GM19463 (cell line): ENCODE results near the gene TBX15.

Source experiments
- ATAC-seq: cut with Tn5 transposase; IDR thresholded peaks from one replicate; pipeline ENCODE4 v1.9.1; 2021; ENCODE audit warnings: mild to moderate bottlenecking, moderate library complexity; ENCODE audit not compliant: unreplicated experiment

TBX15 gene

DNA sequence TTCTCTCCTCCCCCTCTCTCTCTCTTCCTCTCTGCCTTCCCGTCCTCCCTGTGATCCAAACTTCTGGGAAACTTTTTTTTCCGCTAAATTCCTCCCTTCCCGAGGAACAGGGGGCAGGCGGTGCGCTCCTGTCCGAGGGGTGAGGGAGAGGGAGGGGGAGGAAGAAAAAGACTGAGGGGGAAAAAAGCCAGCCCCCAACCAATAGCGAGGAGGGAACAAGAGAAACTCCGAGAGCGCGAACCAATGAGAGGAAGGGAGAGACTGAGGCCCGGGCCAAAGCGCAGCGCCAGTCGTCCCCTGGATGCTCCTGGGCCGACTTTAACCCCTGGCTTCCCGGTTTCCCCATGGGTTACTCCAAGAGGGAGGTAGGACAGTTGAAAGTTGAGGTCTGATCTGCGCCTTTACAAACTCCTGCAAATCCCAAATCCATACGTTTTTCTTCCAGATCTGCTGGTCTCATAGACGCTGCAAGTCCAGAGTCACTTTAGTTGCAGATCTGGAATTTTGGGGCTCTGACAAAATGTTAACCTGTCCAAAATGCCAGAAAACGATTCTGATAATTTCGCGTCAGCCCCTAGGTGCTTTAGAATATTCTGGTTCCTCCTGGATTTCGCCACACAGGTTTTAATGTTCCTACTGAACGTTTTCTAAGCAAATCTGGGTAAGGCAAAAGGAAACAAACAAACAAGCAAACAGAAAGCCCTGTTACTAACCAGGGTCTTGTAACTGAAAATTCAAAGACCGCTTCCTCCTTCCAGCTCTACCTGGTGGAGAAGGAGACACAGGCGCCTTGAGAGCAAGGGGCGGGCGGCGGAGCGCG is at the start of gene TBX15:
Gene TBX15, minus strand, starts transcription at position 158 of the 820 bp plus-strand sequence. CDS start 548 bp downstream, outside the sequence.
- no peak for ATAC-seq

DNA sequence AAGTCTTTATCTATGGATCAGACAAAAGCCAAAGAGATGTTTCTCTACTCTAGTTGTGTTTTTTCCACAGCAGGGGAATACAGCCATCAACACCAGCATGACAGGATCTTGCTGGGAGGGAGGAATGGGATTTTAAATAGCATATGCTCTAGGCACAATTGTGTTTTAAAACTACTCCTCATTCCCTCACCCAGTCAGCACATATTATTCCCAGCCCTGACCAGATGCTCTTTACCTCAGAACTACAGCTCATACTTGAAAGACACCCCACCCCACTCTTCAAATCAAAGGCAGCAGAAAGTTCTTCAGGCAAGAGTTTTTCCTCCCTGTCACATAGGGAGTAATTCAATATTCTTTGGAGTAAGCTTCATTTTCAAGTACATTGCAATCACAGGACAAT is 46.2 kb upstream of the TBX15 start:
- no peak for ATAC-seq

DNA sequence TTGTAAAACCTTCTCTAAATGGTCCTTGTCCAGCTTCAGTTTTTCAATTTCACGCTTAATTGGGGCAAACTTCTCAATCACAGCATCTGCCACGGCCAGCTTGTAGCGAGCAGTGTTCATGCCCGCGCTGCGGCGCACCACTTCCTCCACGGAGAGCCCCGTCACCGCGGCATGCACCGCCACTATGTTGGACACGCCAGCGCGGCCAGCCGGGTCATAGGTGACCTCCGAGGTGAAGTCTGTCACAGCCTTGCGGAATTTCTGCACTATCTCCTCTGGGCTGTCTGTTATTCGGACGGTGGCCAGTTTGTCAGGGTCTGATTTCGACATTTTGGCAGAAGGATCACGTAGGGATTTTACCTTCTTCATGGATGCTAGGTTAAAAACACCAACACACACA is 44.8 kb upstream of the TBX15 start:
- ATAC-seq: no peak

DNA sequence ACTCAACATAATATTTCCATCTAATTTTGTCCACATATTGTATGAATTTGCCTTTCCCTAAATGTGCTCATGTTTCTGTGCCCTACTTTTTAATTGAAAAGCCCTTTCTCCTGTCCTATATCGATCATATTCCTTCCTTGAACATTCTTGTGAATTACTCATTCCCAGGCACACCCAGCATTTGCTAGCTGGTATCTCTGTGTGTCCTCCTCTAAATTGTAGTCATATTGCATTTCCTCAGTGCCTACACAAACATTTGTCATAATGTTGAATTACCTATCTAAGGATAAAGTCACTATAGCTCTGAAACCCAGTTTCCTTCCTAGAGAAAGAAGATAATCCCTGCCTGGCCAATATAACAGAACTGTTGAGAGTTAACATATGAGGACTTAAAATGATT is 39.6 kb upstream of the TBX15 start:
- ATAC-seq: no peak

DNA sequence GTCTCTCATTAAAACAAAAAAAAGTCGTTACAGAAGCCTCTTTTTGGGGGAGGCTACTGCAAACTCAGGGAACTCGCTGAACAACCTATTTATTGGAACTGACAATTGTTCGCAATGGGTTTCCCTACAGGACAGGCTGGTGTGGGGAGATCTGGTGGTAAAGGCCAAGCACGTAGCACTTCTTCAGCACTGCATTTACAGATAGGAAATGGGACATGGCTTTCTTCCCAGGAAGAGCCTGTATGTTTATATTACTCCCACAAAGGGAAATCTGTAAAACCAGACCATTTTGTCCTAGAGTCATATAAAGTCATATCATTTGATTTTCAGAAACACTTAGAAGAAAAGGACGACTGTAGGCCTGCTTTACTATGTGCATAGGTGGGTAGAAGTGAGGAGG is 38.8 kb upstream of the TBX15 start:
- ATAC-seq: no peak

DNA sequence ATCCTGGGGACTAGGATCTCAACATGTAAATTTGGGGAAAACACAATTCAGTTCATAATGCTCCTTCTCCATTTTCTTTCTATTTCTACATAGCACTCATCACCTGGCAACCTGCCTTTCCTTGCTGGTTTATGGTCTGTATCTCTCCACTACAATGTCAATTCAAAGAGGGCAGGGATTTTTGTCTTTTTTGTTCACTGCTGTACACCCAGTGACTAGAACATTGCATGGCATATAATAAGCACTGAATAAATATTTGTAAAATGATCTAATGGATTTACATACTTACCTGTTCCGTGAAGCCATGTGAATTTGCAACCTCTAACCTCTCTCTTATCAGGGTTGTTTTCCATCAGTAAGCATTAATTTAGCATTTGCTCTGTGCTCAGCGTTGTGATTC is 27.4 kb upstream of the TBX15 start:
- ATAC-seq: no peak

DNA sequence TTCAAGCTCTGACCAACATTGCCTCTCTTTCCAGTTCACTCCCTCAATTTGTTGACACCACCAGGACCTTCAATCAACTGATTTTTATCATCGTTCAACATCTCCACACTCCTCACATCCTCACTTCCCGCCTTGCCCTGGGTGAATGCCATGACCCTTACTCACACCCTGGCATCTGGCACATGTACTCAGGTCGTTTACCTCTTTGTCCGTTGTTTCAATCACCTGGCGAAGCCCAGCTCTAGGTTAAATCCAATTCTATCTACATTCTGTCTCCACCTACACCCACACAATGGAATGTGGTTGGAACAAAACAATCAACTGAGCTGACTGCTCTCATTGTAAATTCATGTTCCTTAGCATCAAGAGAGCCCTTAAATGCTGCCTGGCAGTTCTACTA is 24.2 kb upstream of the TBX15 start:
- ATAC-seq: no peak

DNA sequence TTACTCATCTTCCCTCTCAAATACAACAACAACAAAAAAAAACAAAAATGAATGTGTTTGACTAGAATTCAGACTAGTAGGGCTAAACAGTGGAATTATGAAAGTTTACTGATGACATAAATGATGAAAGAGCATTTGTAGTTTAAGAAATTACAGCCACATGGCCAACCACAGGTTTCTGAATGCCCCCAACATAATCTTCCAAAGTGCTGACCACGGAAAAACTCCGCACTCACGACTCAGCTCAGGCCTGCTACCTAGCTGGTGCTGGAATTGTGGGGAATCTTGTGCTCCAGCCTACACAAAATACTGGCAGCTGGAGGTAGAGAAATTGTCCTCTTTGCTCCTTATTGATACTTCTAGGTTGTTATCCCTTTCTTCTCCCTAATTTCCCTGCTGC is 23.6 kb upstream of the TBX15 start:
- ATAC-seq: no peak

DNA sequence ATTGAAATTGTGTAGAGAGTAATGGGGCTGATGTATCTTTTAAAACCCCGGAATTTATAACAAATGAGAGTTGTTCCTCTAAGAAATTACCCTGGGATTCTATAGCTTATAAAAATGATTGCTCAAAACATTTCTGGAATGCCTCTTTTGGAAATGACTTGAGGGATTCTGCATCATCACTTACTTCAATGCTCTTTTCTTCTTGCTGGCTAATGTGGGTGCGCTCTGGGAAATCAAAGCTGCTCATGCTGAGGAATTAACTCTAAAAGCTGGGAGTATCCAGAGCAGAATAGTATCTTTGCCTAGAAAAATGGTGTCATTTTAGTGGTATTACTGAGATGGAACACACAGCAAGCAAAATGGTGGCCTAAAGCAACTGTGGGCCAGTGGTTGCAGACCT is 23.0 kb upstream of the TBX15 start:
- no peak for ATAC-seq

DNA sequence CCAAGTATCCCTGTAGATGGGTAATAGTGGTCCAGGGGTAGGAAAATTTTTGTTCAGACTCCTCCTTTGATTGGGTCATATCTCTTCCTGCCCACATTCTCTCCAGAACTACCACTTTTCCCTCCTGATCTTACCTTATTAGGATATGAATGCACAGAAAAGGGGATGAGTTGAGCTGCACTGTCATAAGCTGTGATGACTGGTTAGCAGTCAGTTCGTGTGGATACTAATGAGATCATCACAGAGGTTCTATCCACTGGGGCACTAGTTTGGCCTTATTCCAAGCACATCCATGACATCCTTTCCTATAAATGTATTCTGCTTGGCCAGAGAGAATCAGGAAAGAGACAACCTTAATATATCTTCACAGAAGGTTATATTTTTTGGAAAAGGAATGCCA is 22.1 kb upstream of the TBX15 start:
- no peak for ATAC-seq

DNA sequence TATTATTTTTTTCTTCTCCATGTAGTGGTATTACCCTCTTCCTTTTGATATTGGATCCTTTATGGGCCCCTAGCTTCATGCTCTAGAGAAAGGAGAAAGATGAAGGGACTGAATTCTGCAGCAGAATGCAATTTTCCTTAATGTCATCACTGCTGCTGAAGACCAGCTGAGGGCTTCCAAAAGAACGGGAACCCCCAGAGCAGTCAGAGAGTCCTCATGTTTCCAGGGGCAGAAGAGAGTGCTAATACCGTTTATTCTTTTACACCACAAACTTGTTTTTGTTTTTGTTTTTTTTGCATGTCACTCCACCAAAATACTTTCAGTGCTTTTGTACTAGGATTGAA is 21.1 kb upstream of the TBX15 start:
- no peak for ATAC-seq

DNA sequence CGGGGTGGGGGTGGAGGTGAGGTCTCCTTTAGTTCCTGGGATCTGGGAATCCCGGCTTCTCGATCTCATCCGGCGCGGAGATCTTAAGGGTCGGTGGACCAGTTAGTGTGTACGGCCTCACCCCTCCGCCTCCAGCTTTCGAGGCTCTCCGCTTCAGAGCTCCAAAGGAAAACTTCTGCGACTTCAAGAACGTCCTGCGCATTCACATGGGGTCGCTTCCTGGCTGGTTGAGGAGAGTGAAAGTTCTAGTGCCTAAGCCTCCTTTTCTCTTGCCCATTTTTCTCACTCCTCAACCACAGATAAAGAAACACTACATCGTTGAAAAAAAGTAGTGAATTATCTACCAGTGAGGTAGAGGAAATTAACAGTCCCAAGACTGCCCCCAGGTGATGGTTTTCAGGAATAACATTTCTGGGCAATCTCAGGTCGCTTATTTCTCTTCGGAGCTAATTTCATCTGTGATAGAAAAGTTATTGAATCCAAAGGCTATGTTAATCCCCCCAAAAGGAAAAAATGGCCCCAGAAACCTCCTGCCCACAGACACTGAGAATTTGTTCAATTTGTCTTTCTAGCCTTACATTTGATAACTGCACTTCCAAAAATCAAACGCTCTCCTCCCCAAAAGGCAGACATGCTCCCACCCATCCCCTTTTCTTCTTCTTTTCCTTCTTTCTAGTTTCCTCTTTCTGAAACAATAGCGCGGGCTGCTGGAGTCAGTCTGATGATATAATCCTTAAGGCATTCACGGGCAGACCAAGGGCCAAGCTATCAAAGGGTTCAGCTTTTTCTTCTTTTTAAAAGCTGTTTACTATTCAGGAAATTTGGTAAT is 20.6 kb upstream of the TBX15 start:
- peak; percentile 37 for ATAC-seq

DNA sequence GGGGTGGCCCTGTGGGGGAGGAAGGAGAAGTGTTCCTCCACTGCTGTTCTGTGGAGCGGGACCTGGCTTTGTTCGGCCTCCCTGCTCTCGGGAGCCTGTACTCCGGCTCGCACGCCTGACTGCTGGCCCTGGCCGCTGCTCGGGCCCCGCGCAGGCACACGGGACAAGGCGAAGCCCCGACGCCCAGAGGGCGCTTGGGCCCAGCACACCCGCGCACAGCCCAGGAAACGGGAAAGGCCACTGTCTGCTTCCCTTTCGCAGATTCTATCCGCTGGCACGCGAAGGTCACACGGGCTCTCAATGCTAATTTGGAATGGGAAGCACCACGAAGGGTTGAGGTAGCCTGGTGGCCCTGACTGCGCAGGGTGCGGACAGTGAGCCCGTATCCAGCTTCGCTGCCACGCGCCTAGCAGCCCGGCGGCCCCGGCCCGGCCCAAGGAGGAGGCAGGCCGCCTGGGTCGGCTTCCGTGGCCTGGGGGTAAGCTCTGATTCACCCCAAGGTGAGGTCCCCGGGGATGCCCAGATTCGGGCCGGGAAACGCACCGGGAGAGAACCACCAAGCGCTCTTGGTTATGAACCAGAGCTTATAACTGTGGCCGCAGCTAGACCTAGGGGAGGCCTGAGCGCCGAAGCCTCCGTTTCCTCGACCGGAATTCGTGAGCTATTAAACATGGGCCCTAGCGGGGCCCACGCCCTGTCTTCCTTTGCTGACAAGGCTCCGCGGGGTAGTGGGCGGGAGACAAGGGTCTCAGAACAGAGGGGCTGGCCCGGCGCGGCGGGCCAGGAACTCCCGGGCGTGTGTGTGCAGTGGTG is 19.7 kb upstream of the TBX15 start:
- ATAC-seq: peak; percentile 25

DNA sequence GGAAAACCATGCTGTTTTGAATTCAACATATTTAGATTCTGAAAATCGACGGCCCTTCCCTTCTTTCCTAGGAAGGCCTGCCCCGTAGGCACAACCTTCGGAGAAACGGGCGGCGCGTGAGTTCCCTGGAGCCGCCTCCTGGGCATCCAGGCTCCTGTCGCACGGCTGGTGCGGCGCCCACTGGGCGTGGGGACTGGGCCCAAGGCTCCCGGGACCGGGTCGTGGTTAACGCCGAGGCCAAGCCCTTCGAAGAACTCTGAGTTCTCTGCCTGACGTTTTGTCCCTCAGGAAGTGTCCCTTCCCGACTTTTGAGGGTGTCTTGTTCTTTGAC is 19.2 kb upstream of the TBX15 start:
- no peak for ATAC-seq

DNA sequence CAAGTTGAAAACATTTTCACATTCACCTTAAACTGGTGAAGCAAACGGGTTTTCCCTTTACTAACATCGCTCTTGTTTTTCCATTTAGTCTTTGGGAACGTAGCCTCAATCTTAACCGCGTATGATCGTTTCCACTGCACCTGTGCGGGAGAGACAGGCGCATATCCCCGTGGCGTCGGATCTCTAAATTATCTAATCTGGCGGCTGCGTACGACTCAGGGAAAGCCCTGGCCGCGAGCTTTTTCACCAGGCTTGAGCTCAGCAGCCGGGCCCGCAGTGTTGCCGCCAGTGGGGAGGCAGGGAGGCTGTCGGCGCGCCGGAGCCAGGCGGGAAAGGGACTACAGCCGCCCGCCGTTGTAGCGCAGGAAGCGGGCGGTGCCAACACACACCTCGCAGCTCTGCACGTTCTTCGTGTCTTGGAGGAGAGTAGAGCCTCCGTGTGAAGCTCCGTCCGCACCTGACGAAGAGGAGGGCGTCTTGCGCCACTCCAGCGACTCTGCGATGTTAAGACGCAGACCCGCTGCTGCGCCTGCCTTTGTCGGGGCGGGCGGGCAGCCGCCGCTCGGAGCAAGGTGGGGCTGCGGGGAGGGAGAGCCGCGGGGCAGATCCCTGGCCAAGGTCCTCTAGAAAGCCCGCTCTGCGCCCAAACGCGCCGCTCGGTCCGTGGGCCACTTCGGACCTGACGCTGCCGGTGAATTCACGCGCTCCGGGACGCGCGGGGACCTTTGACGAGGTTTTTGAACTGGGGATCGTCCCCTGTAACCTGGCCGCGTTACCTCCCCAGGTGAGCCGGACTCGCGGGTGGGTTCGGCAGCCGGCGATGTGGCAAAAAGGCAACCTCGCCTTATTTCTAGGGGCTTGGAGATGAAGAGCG is 18.5 kb upstream of the TBX15 start:
- no peak for ATAC-seq

DNA sequence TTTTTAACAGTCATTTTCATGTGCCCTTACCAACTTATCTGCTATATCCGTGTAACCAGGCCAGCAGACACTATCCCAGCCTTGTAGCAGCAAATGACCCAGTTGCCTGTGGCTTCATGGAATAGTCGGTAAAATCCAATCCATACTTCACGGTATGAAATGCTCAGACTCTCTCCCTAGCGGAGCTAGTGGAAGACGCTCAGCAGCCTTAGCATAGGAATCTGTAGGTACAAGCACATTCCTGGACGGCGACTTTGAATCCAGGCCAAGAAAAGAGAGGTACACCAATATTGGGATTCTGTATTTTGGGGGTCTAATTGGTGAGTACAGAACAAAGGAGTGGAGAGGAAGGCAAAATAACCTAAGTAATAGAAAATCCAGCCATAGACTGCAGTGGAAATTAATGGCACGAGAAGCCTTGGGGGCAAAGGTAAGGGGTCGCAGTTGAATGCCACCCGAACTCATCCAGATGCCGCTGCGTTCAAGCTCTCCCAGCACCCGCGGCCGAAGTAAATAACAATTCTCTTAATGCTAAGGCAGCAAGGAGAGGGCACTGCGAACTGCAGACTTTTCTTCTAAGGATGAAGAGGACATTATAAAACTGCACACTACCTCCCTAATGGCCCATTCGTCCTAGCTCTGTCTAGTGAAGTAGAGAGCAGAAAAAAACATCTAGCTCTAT is 17.7 kb upstream of the TBX15 start:
- ATAC-seq: no peak

DNA sequence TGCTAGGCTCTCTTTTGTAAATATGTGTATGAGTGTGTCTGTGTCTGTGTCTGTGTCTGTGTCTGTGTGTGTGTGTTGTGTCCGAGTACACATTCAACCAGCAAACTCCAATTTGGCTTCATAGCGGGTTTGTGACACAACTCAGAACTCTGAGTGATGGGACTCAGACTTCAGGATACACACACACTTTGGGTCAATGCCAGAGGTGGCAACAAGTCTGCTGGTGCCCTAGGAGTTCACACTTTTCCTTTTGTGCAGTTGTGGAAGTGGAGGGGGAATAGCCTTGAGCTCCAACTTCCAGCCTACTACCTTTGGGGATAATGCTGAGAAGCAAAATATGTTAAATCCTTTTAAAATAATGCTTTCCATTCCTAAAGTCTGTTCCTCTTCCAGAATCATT is 16.6 kb upstream of the TBX15 start:
- no peak for ATAC-seq

DNA sequence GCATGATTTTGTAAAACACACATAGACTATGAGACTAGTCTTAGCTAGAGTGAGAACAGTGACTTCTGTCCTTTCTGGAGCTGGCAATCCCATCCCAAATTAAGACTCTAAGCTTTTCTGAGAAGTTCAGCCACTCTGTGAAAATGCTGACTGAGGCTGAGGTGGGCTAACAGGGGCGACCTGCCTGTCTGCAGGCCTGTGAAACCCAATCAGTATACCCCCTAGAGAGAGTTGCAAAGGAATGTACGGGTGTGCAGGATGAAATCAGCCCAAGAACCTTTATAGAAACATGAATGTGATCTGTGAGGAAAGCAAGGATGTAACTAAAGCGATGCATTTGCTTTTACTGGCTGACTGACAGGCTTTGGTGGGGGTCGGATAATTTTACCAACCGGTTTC is 16.0 kb upstream of the TBX15 start:
- no peak for ATAC-seq

DNA sequence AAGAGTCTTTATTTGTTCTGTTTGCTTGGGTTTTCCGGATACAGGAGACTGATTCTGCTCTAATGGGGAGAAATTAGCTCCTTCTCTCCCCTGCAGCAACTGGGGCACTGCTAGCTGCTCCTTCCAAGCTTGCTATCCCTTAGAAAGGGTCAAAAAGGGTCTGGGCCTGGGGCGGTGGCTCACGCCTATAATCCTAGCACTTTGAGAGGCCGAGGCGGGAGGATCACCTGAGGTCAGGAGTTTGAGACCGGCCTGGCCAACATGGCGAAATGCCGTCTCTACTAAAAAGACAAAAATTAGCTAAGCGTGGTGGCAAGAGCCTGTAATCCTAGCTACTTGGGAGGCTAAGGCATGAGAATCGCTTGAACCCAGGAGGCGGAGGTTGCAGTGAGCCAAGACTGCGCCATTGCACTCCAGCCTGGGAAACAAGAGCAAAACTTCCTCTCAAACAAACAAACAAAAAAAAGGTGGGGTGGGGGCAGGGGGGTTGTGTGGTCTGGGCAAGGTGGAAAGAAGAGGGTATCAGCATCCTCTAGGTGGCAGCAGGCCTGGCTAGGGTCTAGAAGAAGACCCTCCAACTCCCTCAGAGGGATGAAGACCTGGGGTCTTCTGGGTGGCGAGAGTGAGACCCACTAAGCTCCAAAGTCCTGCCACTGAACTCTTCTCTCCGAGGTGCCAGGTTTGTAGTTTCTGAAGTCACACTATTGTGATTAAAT is 15.4 kb upstream of the TBX15 start:
- no peak for ATAC-seq
